ENCODE data around the gene MYO15A.
A peak's percentile ranks its signal among the peaks of the same experiment; 100 is the strongest.
"Not testable (repeated sequence)": the region's sequence is repeated elsewhere in the genome, so short reads cannot be mapped to it uniquely, and the experiment has no call there.

MYO15A gene

GRCh38 chr17:18208092-18208491, 99.5 kb downstream of the MYO15A start:
- FAIRE-seq (no peak), DNase-seq (ENCODE audit: insufficient read length, low spot score) (no peak)

GRCh38 chr17:18213666-18214270, 105.2 kb downstream of the MYO15A start:
- FAIRE-seq (no peak), DNase-seq (ENCODE audit: insufficient read length, low spot score) (no peak)

GRCh38 chr17:18216906-18217305, 108.3 kb downstream of the MYO15A start:
- not testable (repeated sequence) for DNase-seq (ENCODE audit: insufficient read length, low spot score); FAIRE-seq

- peak; percentile 88 for DNase-seq (ENCODE audit: insufficient read length, low spot score)
Observed at GRCh38 chr17:18217412-18218015, 109.0 kb downstream of the MYO15A start.

GRCh38 chr17:18218756-18219415, 110.3 kb downstream of the MYO15A start:
- DNase-seq (ENCODE audit: insufficient read length, low spot score): no peak
- no peak for FAIRE-seq

More at GRCh38 chr17:18217412-18218015, 109.0 kb downstream of the MYO15A start:
- FAIRE-seq: peak; percentile 91

GRCh38 chr17:18224053-18224386, 115.5 kb downstream of the MYO15A start:
- no peak for FAIRE-seq
- DNase-seq (ENCODE audit: insufficient read length, low spot score): no peak

DNA sequence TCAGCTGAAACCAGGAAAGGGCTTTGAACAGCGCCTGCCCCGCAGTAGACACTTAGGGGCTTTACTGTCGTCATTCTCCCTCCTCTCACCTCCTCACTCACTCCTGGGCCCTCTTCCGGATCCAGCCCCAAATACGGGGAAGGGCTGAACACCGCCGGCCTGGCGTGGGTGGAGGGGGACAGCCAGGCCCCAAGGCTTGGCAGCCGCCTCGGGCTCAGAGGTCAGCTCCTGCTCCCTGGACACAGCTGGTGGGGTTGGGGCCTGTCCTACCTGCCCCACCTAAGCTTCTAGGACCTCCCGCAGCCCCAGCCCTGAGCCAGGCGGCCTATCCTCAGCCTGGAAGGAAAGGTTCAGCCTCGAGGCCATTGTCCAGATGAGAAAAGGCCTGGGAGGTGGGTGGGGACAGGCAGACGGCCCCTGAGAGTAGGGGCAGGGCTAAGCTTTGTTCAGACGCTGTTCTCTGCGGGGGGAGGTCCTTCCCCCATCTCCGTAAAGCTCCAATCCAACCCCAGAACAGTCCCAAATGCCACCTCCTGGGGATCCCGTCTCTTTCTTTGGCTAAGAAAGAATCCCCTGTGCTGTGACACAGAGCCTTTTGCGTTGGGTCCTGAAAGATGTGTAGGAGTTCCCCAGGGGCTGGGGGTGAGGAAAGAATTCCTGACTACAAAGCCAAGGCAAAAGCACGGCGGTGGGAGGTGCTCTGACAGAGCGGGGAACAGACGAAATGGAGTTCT, 116.0 kb downstream of the MYO15A start:
- FAIRE-seq (no peak), DNase-seq (ENCODE audit: insufficient read length, low spot score) (no peak)

DNA sequence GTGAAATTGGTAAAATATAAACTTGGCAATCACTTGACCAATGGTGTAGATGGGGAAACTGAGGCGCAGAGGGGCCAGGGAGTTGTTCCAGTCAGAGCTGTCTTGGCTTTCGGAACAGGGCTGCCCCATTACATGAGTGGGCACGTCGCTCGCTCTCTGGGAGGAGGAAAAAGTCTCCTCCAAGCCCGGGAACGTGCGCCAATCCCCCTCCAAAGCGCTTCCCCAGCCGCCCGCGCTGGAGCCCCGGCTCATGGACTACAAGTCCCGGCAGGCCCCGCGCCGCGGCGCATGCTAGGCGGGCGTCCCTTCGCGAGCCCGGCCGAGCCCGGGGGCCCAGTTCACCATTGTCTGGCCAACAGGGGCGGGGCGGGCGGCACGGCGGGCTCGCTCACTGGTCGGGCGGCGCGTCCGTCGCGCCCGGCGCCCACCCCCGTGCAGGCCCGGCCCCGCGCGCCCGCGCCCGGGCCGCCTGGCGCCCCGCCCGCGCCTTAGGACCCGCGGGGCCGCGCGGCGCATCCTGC, 116.6 kb downstream of the MYO15A start, which contains the start of gene LLGL1:
TSS of gene LLGL1 (plus strand) at position 515 of the 521 bp plus-strand sequence. CDS start 48 bp downstream, outside the sequence.
- FAIRE-seq (peak; percentile 85), DNase-seq (ENCODE audit: insufficient read length, low spot score) (peak; percentile 100)

GRCh38 chr17:18225642-18226283, 117.2 kb downstream of the MYO15A start:
- DNase-seq (ENCODE audit: insufficient read length, low spot score) (no peak), FAIRE-seq (no peak)

- DNase-seq (ENCODE audit: insufficient read length, low spot score) (no peak), FAIRE-seq (peak; percentile 8)
Observed at GRCh38 chr17:18226284-18226945, 117.9 kb downstream of the MYO15A start.

GRCh38 chr17:18227635-18228034, 119.1 kb downstream of the MYO15A start:
- DNase-seq (ENCODE audit: insufficient read length, low spot score) (no peak), FAIRE-seq (no peak)

- DNase-seq (ENCODE audit: insufficient read length, low spot score) (no peak), FAIRE-seq (no peak)
Observed at GRCh38 chr17:18228176-18228682, 119.7 kb downstream of the MYO15A start.

- FAIRE-seq (no peak), DNase-seq (ENCODE audit: insufficient read length, low spot score) (no peak)
Observed at GRCh38 chr17:18229254-18229653, 120.7 kb downstream of the MYO15A start.

Measured in GM19239 (cell line).